ENCODE results near the gene ADAP1. TPM values are rescaled to one million over a fixed set of nuclear protein-coding genes. Genes with fewer than 3 reads are reported as not detected.

Gene ADAP1
- total RNA-seq, 1 experiment from 2014 or later = 16.4 TPM

DNA sequence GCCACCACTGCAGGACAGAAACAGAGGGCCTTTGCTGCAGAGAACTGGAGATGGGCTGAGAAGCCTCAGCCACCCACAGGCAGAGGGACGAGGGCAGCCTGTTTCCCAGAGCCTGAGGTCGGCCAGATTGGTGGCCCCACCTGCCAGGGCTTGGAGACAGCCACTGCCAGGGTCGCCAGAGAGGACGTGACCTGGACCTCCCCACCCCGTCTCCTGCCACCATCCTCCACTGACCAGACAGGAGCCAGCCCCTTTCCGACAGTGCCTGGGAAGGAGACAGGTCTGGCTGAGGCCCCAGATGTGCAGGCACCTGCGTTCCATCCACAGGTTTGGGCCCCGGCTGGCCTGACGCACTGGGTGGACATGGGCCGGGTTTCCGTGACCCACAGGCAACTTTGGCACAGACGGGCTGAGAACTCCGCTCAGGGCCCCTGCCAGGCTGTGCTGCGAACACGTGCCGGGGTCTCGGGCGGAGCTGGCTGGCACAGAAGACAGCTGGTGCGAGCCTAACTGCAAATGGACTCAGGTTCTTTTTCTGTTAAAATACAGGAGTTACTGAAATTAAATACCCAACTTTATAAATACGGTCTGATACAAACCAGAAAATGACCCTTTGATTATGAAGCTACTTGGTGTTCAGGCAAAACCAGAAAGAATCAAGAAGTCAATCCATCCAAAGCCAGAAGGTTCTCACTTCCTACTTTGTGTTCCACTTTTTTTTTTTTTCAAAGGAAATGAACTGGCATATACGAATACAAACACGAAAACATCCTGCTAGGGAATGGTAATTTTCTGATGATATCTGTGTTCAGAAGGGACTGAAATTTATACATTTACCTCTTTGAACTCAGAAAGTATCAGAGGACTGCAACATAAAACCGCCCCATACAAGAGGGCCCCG lies 14.0 kb upstream of the ADAP1 start:
- H3K27me3 ChIP-seq (replicated peaks; ENCODE audit: insufficient read depth, low read depth, low read length, poor library complexity) = no peaks in the 10 kb centered on the region
- H3K4me3 ChIP-seq (ENCODE audit: low read depth, low read length, poor library complexity, severe bottlenecking) = no peak overlapping the region
- ChIA-PET CTCF (no interaction called here), POLR2A (ENCODE audit: low non-redundant PET) (no interaction called here)
- no peak for DNase-seq (ENCODE audit: low spot score)
- peaks cover 60% of the 10 kb centered on the region for H3K36me3 ChIP-seq (ENCODE audit: insufficient read depth, low read length, poor library complexity, severe bottlenecking)
- intact Hi-C loops (cut with micrococcal nuclease; ENCODE audit: unreplicated experiment) = no loop called here
- H3K27ac ChIP-seq (ENCODE audit: low read depth, low read length, poor library complexity, severe bottlenecking) = no peak overlapping the region
- no peaks in the 10 kb centered on the region for H3K9me3 ChIP-seq (ENCODE audit: low read depth, low read length, poor library complexity, severe bottlenecking)
- TF ChIP-seq EZH2 (IDR thresholded peaks at IDR 0.05; ENCODE audit: borderline replicate concordance, low read depth, low read length, poor library complexity, severe bottlenecking) = no peak
- TF ChIP-seq, protein P1, sequence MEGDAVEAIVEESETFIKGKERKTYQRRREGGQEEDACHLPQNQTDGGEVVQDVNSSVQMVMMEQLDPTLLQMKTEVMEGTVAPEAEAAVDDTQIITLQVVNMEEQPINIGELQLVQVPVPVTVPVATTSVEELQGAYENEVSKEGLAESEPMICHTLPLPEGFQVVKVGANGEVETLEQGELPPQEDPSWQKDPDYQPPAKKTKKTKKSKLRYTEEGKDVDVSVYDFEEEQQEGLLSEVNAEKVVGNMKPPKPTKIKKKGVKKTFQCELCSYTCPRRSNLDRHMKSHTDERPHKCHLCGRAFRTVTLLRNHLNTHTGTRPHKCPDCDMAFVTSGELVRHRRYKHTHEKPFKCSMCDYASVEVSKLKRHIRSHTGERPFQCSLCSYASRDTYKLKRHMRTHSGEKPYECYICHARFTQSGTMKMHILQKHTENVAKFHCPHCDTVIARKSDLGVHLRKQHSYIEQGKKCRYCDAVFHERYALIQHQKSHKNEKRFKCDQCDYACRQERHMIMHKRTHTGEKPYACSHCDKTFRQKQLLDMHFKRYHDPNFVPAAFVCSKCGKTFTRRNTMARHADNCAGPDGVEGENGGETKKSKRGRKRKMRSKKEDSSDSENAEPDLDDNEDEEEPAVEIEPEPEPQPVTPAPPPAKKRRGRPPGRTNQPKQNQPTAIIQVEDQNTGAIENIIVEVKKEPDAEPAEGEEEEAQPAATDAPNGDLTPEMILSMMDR (conservative IDR thresholded peaks at IDR 0.05; ENCODE audit: low read depth, low read length) = no peak
- no TSS peak for BruUV-seq (replicated peaks)
- H3K4me1 ChIP-seq (ENCODE audit: insufficient read depth, low read length, poor library complexity, severe bottlenecking) = peaks cover 26% of the 10 kb centered on the region

DNA sequence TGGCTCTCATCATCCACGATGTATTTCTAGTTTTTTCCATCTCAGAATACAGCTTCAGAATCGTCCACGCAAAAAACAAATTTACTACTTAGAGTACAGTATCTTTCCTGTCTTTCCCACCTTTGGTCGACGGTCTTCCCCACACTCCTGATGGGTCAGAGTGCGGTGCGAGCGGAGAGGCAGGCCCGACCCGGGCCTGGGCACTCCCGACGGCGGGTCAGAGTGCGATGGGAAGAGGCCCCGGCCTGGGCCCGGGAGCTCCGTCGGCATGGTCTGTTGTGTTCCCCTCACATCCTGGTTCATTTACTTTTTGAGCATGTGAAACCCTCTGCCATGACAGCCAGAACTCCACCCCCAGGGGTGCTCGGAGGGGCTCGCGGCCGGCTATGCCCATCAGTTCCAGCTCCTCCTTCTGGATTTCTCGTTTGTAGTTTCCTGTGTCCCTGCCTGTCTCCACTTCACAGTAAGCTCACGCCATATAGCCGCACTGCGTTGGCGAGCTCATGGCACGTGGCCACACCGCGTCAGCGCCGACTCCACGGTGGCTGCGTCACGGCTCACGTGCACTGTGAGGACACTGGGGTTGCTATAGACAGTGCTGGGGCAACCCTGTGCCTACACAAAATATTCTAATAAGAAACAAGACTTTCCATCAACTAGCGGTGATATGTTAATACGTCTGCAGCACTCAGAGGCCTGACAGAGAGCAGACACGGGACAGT lies 13.0 kb upstream of the ADAP1 start:
- Histone ChIP-seq H3K36me3 (ENCODE audit: insufficient read depth, low read length, poor library complexity, severe bottlenecking) (peaks cover 52% of the 10 kb centered on the region), H3K27ac (ENCODE audit: low read depth, low read length, poor library complexity, severe bottlenecking) (no peak overlapping the region), H3K4me1 (ENCODE audit: insufficient read depth, low read length, poor library complexity, severe bottlenecking) (peaks cover 18% of the 10 kb centered on the region), H3K9me3 (ENCODE audit: low read depth, low read length, poor library complexity, severe bottlenecking) (no peaks in the 10 kb centered on the region), H3K4me3 (ENCODE audit: low read depth, low read length, poor library complexity, severe bottlenecking) (no peak overlapping the region), H3K27me3 (replicated peaks; ENCODE audit: insufficient read depth, low read depth, low read length, poor library complexity) (no peaks in the 10 kb centered on the region)
- ChIA-PET CTCF (no interaction called here), POLR2A (ENCODE audit: low non-redundant PET) (no interaction called here)
- DNase-seq (ENCODE audit: low spot score) = no peak
- BruUV-seq (replicated peaks) = no TSS peak
- TF ChIP-seq EZH2 (IDR thresholded peaks at IDR 0.05; ENCODE audit: borderline replicate concordance, low read depth, low read length, poor library complexity, severe bottlenecking) = no peak
- TF ChIP-seq, protein P1 (conservative IDR thresholded peaks at IDR 0.05; ENCODE audit: low read depth, low read length) = no peak
- intact Hi-C loops (cut with micrococcal nuclease; ENCODE audit: unreplicated experiment) = no loop called here

DNA sequence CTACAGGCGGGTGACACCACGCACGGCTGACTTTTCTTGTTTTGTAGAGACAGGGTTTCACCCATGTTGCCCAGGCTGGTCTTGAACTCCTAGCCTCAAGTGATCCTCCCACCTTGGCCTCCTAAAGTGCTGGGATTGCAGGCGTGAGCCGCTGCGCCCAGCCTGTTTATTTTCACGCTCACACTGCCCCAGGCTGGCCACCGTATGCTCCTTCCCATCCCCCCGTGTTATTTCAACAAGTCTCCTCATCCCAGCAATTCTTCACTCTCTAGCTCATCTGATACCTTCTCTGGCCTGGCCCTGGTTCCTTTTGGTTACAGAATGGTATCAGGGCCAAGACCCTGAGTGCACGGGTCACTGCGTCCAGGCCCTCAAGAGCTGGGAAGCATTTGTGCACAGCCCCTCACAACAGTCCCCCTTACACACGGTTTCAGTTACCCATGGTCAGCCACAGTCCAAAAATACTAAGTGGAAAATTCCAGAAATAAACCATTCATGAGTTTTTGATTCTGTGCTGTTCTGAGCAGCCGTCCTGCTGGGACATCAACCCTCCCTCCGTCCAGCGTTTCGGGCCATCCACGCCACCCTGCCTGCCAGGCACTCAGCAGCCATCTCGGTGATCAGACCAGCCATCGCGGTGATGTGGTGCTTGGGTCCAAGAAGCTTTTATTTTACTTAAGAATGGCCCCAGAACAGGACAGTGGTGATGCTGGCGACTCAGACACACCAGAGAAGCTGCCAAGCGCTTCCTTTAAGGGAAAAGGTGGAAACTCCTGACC lies 12.0 kb upstream of the ADAP1 start:
- Histone ChIP-seq H3K9me3 (ENCODE audit: low read depth, low read length, poor library complexity, severe bottlenecking) (no peaks in the 10 kb centered on the region), H3K4me3 (ENCODE audit: low read depth, low read length, poor library complexity, severe bottlenecking) (no peak overlapping the region), H3K27me3 (replicated peaks; ENCODE audit: insufficient read depth, low read depth, low read length, poor library complexity) (no peaks in the 10 kb centered on the region), H3K4me1 (ENCODE audit: insufficient read depth, low read length, poor library complexity, severe bottlenecking) (peaks cover 18% of the 10 kb centered on the region), H3K36me3 (ENCODE audit: insufficient read depth, low read length, poor library complexity, severe bottlenecking) (peaks cover 44% of the 10 kb centered on the region), H3K27ac (ENCODE audit: low read depth, low read length, poor library complexity, severe bottlenecking) (no peak overlapping the region)
- POLR2A ChIA-PET (ENCODE audit: low non-redundant PET) = no interaction called here
- CTCF ChIA-PET = interaction anchor here (0.6 kb wide), 1 partner anchor 290 kb away, joined by 3 read pairs; no protein-coding TSS in a partner anchor
- TF ChIP-seq, protein P1 (conservative IDR thresholded peaks at IDR 0.05; ENCODE audit: low read depth, low read length) = no peak
- TF ChIP-seq EZH2 (IDR thresholded peaks at IDR 0.05; ENCODE audit: borderline replicate concordance, low read depth, low read length, poor library complexity, severe bottlenecking) = no peak
- no TSS peak for BruUV-seq (replicated peaks)
- no peak for DNase-seq (ENCODE audit: low spot score)
- intact Hi-C loops (cut with micrococcal nuclease; ENCODE audit: unreplicated experiment) = no loop called here

Measured in A673 (cell line).